ENCODE data around the gene PCED1A.

The PCED1A gene

GRCh38 chr20:2801286-2801728, 39.1 kb downstream of the PCED1A start:
- no peak for ATAC-seq

- ATAC-seq: peak in 1 of 2 donors; percentile 22
Measured at GRCh38 chr20:2800521-2801285, 39.8 kb downstream of the PCED1A start, which contains the start of gene CPXM1. Gene CPXM1, minus strand, starts transcription at chr20:2800627. Its CDS starts 55 bp downstream, at chr20:2800572.

DNA sequence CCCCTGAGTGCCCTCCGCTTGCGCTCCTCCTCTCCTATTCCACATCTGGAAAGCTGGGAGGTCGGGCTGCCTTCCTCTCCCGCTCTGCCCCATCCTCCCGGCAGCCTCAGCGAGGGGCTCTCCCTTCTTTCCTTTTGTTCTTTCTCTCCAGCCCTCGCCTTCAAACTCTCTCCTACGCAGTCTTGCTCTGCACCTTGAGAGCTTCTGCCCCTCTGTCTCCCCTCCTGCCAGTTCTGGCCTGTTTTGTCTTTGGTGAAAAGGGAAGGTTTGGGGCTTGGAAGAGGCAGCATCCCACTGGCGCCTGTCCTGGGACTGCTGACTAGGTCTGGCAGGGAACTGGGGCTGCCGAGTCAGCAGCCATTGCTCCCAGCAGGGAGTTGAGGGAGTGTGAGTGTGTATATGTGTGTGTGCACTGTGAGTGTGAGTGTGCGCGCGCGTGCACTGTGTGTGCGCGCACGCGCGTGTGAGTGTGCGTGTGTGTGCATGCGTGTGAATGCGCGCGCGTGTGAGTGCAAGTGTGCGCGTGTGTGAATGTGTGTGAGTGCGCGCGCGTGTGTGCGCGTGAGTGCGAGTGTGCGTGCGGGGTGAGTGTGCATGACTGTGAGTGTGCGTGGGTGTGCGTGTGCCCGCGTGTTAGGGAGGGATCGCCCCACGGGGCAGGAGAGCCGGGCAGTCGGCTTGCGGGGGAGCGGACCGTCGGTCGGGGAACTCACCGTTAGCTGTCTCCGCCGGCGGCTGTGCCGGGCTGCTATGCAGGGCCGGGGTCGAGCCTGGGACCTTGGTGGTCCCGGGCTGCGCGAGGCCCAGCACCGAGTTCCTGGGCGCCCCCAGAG, 40.6 kb downstream of the PCED1A start:
- ATAC-seq: peak in 1 of 2 donors; percentile 6

GRCh38 chr20:2799271-2799670, 41.2 kb downstream of the PCED1A start:
- ATAC-seq: no peak

DNA sequence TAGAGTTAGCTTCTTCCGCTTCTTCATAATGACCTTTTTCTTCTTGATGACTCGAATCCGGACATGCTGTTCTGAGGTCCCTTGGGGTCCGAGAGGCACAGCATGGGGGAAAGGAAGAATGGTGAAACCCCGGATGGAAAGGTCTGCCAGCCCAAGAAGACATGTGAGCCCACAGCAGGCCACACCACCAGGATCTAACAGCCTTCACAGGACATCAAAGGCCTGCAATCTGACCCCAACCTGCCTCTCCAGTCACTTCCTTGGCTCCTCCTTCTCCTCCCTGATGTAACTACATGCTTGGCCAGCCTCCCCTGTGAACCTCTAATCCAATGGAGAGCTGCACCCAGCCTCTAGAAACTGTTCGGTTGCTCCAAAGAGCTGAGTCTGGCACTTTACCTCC, 41.6 kb downstream of the PCED1A start:
- ATAC-seq: no peak

- no peak for ATAC-seq
Measured at GRCh38 chr20:2798095-2798805, 42.2 kb downstream of the PCED1A start.

DNA sequence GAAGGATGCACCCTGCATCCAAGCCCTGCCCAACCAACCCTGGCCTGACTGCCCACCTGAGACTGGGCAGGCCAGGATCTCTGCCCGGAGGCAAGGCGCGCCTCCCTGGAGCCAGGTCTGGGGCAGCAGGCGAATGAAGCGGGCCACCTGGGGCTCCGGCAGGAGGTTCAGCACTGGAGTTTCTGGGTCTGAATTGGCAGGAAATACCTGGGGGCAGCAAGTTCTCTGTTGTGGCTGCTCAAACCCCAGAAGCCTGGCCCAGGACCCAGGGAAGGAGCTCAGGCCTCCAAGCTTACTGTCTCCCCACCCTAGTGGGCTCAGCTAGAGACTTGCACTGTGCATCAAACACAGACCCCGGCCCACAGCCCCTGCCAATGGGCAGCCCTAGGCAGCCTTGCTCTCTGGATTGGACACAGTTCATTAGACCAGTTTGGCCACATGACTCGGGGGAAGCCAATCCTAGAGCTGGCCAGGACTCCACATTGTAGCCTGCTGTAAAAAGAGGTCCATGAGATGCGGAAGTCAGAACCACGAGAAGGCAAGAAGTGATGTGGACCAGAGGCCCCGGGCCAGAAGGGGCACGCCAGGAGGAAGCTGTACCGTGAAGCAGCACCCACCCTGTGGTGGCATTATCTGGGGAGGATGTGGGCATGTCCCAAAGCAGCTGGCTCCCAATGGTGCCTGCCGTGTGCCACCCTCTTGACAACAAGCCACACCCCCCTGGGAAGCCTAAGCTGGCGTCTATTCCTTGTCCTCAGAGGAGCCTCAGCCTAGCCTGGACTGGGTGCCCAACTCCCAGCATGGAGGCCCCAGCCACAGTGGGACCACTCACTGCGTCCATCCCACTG, 43.1 kb downstream of the PCED1A start:
- ATAC-seq: no peak

GRCh38 chr20:2796011-2796660, 44.3 kb downstream of the PCED1A start:
- no peak for ATAC-seq

- ATAC-seq: no peak
Measured at GRCh38 chr20:2795451-2795850, 45.0 kb downstream of the PCED1A start.

- no peak for ATAC-seq
Measured at GRCh38 chr20:2794866-2795447, 45.5 kb downstream of the PCED1A start.

- no peak for ATAC-seq
Measured at GRCh38 chr20:2794202-2794748, 46.2 kb downstream of the PCED1A start.

- no peak for ATAC-seq
Measured at GRCh38 chr20:2793471-2793870, 47.0 kb downstream of the PCED1A start.

All from activated CD4-positive, CD25-positive, alpha-beta regulatory T cell treated with anti-CD3 and anti-CD28 coated beads, Interleukin-2, amount 50 U/mL, for 24 hours (primary cell).